LNCaP clone FGC (cell line): ENCODE measurements around the gene RND1.
"Not testable (repeated sequence)": the region's sequence is repeated elsewhere in the genome, so short reads cannot be mapped to it uniquely, and the experiment has no call there.

Experiments
- DNase-seq: peaks from one replicate; pipeline ENCODE4 v3.0.0-alpha.2; 2011; ENCODE audit warnings: low read depth
- H3K4me3 ChIP-seq: 2 replicates; pipeline ENCODE4 v1.5.1; 2011; ENCODE audit warnings: mild to moderate bottlenecking, low read depth, low read length, control low read depth
- CTCF ChIP-seq: IDR thresholded peaks from 2 replicates; pipeline ENCODE4 v1.5.1; 2012; ENCODE audit warnings: mild to moderate bottlenecking; ENCODE audit not compliant: control insufficient read depth, insufficient read depth; ENCODE audit errors: extremely low read depth

RND1 gene

GRCh38 chr12:48851883-48852733 lies 13.6 kb downstream of the RND1 start, which contains the start of gene DDX23:
Gene DDX23 (minus strand): TSS chr12:48852163. CDS start chr12:48845782, 6,381 bp downstream.
- H3K4me3 ChIP-seq = peak within 1 kb of the TSS; percentile 99
- peak; percentile 95 for DNase-seq
- TF ChIP-seq CTCF = no peak

- DNase-seq, H3K4me3 ChIP-seq: not testable (repeated sequence)
These were observed 23.6 kb downstream of the RND1 start for GRCh38 chr12:48842021-48842420.

GRCh38 chr12:48838048-48838447 lies 27.6 kb downstream of the RND1 start:
- DNase-seq = no peak
- TF ChIP-seq CTCF = no peak
- H3K4me3 ChIP-seq = no peak overlapping the region

- no peak for TF ChIP-seq CTCF
- H3K4me3 ChIP-seq = no peak overlapping the region
- no peak for DNase-seq
These were observed 33.2 kb downstream of the RND1 start for GRCh38 chr12:48832321-48833060.

- no peak overlapping the region for H3K4me3 ChIP-seq
- TF ChIP-seq CTCF = no peak
- DNase-seq = no peak
These were observed 34.4 kb downstream of the RND1 start for GRCh38 chr12:48831257-48831656.

GRCh38 chr12:48828841-48829575 lies 36.7 kb downstream of the RND1 start:
- TF ChIP-seq CTCF = no peak
- no peak overlapping the region for H3K4me3 ChIP-seq
- no peak for DNase-seq

GRCh38 chr12:48828293-48828692 lies 37.4 kb downstream of the RND1 start:
- no peak for DNase-seq
- no peak for TF ChIP-seq CTCF
- H3K4me3 ChIP-seq = no peak overlapping the region
